GM12872 (cell line): ENCODE data around the gene SMCO3.

Experiments
- CTCF ChIP-seq: IDR thresholded peaks from 3 replicates; pipeline ENCODE4 v1.5.1; 2011; ENCODE audit warnings: low read depth, mild to moderate bottlenecking, low read length, moderate library complexity; ENCODE audit not compliant: insufficient read depth

The SMCO3 gene

GRCh38 chr12:14849661-14850060 lies 35.7 kb upstream of the SMCO3 start:
- no peak for TF ChIP-seq CTCF

- TF ChIP-seq CTCF = no peak
Measured at GRCh38 chr12:14846876-14847580, 33.0 kb upstream of the SMCO3 start.

GRCh38 chr12:14846042-14846587 lies 32.1 kb upstream of the SMCO3 start:
- TF ChIP-seq CTCF = no peak

GRCh38 chr12:14845350-14845750 lies 31.4 kb upstream of the SMCO3 start:
- peak; percentile 55; the same call in 2 of the 3 replicates for TF ChIP-seq CTCF

- TF ChIP-seq CTCF = no peak
Measured at GRCh38 chr12:14844401-14844800, 30.4 kb upstream of the SMCO3 start.

- no peak for TF ChIP-seq CTCF
Measured at GRCh38 chr12:14843425-14843887, 29.5 kb upstream of the SMCO3 start, which contains the start of gene ART4. Gene ART4 (minus strand): TSS chr12:14843526. CDS start chr12:14843113, 413 bp downstream.

GRCh38 chr12:14842315-14842714 lies 28.3 kb upstream of the SMCO3 start:
- no peak for TF ChIP-seq CTCF
